K562 (cell line): Measurements from ENCODE around the gene FASN. TPM values are rescaled to one million over a fixed set of nuclear protein-coding genes. Genes with fewer than 3 reads are reported as not detected.

Source experiments
- ATAC-seq: fragments of 200-7000 bp; cut with Tn5 transposase; 3 replicates; pipeline ENCODE4 v1.9.1; 2020; ENCODE audit warnings: moderate library complexity
- BruUV-seq: library from RNA; stranded (reverse); fragments of 400-500 nt; replicated peaks from 2 replicates; lab custom pipeline; 2021; lab: Mats Ljungman, UMichigan
- CTCF ChIA-PET: fragments of 300-600 bp; formaldehyde crosslinking; extraction: SDS; loops from one replicate; lab custom pipeline; 2021; ENCODE audit warnings: low intra/inter-chr PET ratio; lab: Yijun Ruan, JAX
- POLR2A ChIA-PET: fragments of 300-600, 350-650 bp; sonication (Branson Sonifier 250); formaldehyde crosslinking; extraction: SDS; loops from one replicate; lab custom pipeline; 2021; ENCODE audit warnings: antibody characterized with exemption, inconsistent platforms; lab: Yijun Ruan, JAX
- DNase-seq, 4 experiments: peaks; one replicate each; pipeline versions ENCODE4 v3.0.0 to v3.0.0-alpha.2; 2011 to 2018; ENCODE audit warnings: low spot score in 3 of 4, mixed read lengths in 3 of 4; ENCODE audit errors: extremely low read depth in 1 of 4
- FAIRE-seq: peaks from 2 replicates; lab custom pipeline; 2011; peaks lifted over from hg19 to GRCh38; lab: Jason Lieb, UNC
- H2AFZ ChIP-seq: 2 replicates; pipeline ENCODE4 v1.6.0; 2011; ENCODE audit warnings: low read depth, low read length, control low read depth, inconsistent platforms
- H3K27ac ChIP-seq: fragments of 200-600 bp; 3 replicates; pipeline ENCODE4 v1.8.0; 2011; ENCODE audit warnings: low read depth, mild to moderate bottlenecking, control low read depth, inconsistent platforms, low read length, moderate library complexity, mixed read lengths; ENCODE audit errors: extremely low read depth
- H3K27me3 ChIP-seq, 2 experiments: fragments of 300-600 bp in 1 of 2; 2 replicates in 1 of 2; 3 replicates in 1 of 2; pipeline versions ENCODE4 v1.6.0 to v1.8.0; 2011; ENCODE audit warnings: inconsistent platforms in 2 of 2, low read length in 2 of 2, mild to moderate bottlenecking in 1 of 2, mixed read lengths in 1 of 2, moderate library complexity in 1 of 2; ENCODE audit not compliant: control insufficient read depth in 2 of 2, insufficient read depth in 2 of 2
- H3K36me3 ChIP-seq: fragments of 300-600 bp; 3 replicates; pipeline ENCODE4 v1.8.0; 2011; ENCODE audit warnings: mild to moderate bottlenecking, low read length, inconsistent platforms; ENCODE audit not compliant: control insufficient read depth, insufficient read depth
- H3K4me1 ChIP-seq, 2 experiments: fragments of 200-600 bp in 1 of 2; replicated peaks in 1 of 2; 2 replicates in 1 of 2; 3 replicates in 1 of 2; pipeline versions ENCODE4 v1.5.1 to v1.8.0; 2011; ENCODE audit warnings: inconsistent platforms in 2 of 2, low read length in 2 of 2, mild to moderate bottlenecking in 1 of 2, mixed read lengths in 1 of 2, moderate library complexity in 1 of 2; ENCODE audit not compliant: control insufficient read depth in 2 of 2, insufficient read depth in 2 of 2
- H3K4me2 ChIP-seq: 2 replicates; pipeline ENCODE4 v1.6.1; 2011; ENCODE audit warnings: low read length, control low read depth, inconsistent platforms, mixed read lengths; ENCODE audit not compliant: insufficient read depth
- H3K4me3 ChIP-seq: fragments of 200-600 bp; sonication (generic), shearing (Covaris generic); 2 replicates; pipeline ENCODE4 v1.5.1; 2016; ENCODE audit warnings: control low read depth, inconsistent platforms
- H3K79me2 ChIP-seq: fragments of 200-600 bp; 3 replicates; pipeline ENCODE4 v1.8.0; 2011; ENCODE audit warnings: low read length, inconsistent platforms; ENCODE audit not compliant: control insufficient read depth, insufficient read depth
- H3K9ac ChIP-seq, 2 experiments: 2 replicates each; pipeline versions ENCODE4 v1.6.0 to v1.6.1; 2011; ENCODE audit warnings: low read depth in 2 of 2, low read length in 2 of 2, control low read depth in 1 of 2, inconsistent platforms in 1 of 2, mild to moderate bottlenecking in 1 of 2, mixed read lengths in 1 of 2; ENCODE audit not compliant: insufficient read depth in 1 of 2
- H3K9me1 ChIP-seq: one replicate; pipeline ENCODE4 v1.6.0; 2011; ENCODE audit warnings: inconsistent platforms, mild to moderate bottlenecking, low read length, moderate library complexity; ENCODE audit not compliant: control insufficient read depth, insufficient read depth
- H3K9me3 ChIP-seq: replicated peaks from 2 replicates; pipeline ENCODE4 v1.5.1; 2011; ENCODE audit warnings: low read depth, low read length, inconsistent platforms; ENCODE audit not compliant: control insufficient read depth, insufficient read depth
- H4K20me1 ChIP-seq: replicated peaks from 2 replicates; pipeline ENCODE4 v1.6.1; 2011; ENCODE audit warnings: low read length, inconsistent platforms, mixed read lengths; ENCODE audit not compliant: control insufficient read depth, insufficient read depth
- FOXK1 ChIP-seq: sonication (generic); formaldehyde crosslinking; IDR thresholded peaks from 2 replicates; pipeline ENCODE4 v1.8.0; 2022; ENCODE audit warnings: missing genetic modification reagents, mild to moderate bottlenecking, borderline replicate concordance
- HMG20A ChIP-seq: fragments of 450-650 bp; formaldehyde crosslinking; conservative IDR thresholded peaks from 2 replicates; pipeline ENCODE4 v1.4.0; 2020; ENCODE audit warnings: mild to moderate bottlenecking, mixed read lengths
- SMARCA5 ChIP-seq: fragments of 450-650 bp; IDR thresholded peaks from 2 replicates; pipeline ENCODE4 v1.6.1; 2016
- STAT5A ChIP-seq: IDR thresholded peaks from 2 replicates; pipeline ENCODE4 v1.6.1; 2012; ENCODE audit warnings: low read length, inconsistent platforms, borderline replicate concordance
- TEAD2 ChIP-seq: fragments of 450-650 bp; IDR thresholded peaks from 2 replicates; pipeline ENCODE4 v1.6.1; 2016; ENCODE audit warnings: missing genetic modification characterization, control low read depth, missing compliant biosample characterization
- ZBTB9 ChIP-seq: fragments of 450-650 bp; formaldehyde crosslinking; IDR thresholded peaks from 2 replicates; pipeline ENCODE4 v1.4.0; 2020; ENCODE audit warnings: mild to moderate bottlenecking, moderate library complexity
- ZNF41 ChIP-seq: fragments of 250-450 bp; sonication (Bioruptor Pico); conservative IDR thresholded peaks from 2 replicates; pipeline ENCODE4 v1.4.0; 2020; ENCODE audit warnings: mild to moderate bottlenecking
- ZNF436 ChIP-seq: fragments of 250-450, 450-650 bp; sonication (Bioruptor Pico); formaldehyde crosslinking; IDR thresholded peaks from 2 replicates; pipeline ENCODE4 v1.7.0; 2020; ENCODE audit warnings: mild to moderate bottlenecking
- WGBS: fragments of 100-300 bp; shearing (Covaris generic); methylation state at CpG from one replicate; pipeline ENCODE4 v1.1.6; 2016; ENCODE audit warnings: low coverage, mixed read lengths; ENCODE audit not compliant: insufficient coverage; ENCODE audit errors: missing lambda C conversion rate; 5-methylcytosine and 5-hydroxymethylcytosine counted together
- in situ Hi-C: fragments of 300-500 bp; cut with MboI; formaldehyde crosslinking; loops from 4 replicates; pipeline ENCODE4 v1.15.0; 2018; ENCODE audit warnings: inconsistent platforms, mixed read lengths
- intact Hi-C: fragments of 100-400 bp; cut with micrococcal nuclease; formaldehyde crosslinking; loops from 2 replicates; pipeline ENCODE4 v1.14.2; 2022
- polyA plus RNA-seq, 8 experiments: library from polyadenylated mRNA; depleted of rRNA in 4 of 8; stranded (reverse) in 5 of 8; unstranded in 3 of 8; fragments of >200 nt; fragmentation: Nextera tagmentation in 2 of 8; fragmentation: Illumina TruSeq in 1 of 8; extraction: Ambion mirVana in 2 of 8; extraction: Trizol in 1 of 8; gene quantifications; 2 replicates each; pipeline versions ENCODE4 v1.2.1 to v1.2.3, GENCODE V29; 2011 to 2014; ENCODE audit warnings: inconsistent platforms in 1 of 8, missing spikeins in 1 of 8
- total RNA-seq, 7 experiments: library from RNA; depleted of rRNA in 6 of 7; stranded (reverse); fragments of >200 nt in 6 of 7; fragmentation: Illumina TruSeq in 2 of 7; extraction: Trizol in 2 of 7; gene quantifications; 2 replicates each; pipeline versions ENCODE4 v1.2.1 to v1.2.3, GENCODE V29; 2011 to 2021; ENCODE audit warnings: low replicate concordance in 1 of 7

The FASN gene
- total and polyA plus RNA-seq, 9 of the 15 experiments (the other 6 are each of a cell fraction or from before 2014, with no cell fraction given), result 0.15 to 663 (median 49.9) TPM

DNA sequence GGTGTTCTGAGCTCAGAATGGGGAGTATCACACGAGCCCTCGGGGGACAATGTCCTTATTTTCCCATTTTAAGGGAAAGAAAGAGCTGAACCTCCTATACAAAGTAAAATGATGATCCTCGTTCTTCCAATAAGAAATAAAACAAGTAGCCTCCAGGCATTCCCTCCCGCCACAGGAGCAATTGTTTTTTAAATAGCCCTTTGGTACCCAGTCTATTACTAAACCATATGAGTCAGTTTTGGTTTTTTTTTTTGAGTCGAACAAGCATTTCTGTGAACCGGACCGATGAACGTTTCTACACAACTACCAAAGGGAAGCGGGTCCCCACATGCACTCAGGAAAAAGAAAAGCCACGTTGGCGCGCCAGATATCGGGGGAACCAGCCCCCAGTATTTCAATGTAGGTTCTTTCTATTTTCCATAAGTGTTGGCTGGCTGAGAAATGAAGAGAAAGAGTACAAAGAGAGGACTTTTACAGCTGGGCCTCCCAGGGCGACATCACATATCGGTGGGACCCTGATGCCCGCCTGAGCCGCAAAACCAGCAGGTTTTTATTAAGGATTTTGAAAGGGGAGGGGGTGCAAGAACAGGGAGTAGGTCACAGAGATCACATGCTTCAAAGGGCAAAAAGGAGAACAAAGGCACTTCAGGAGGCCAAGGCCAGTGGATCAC, 56.8 kb downstream of the FASN start:
- 73% methylated on average over 16 of the region's 17 CpGs for WGBS
- in situ Hi-C loops, result no loop called here

More for the DNA sequence above, 56.8 kb downstream of the FASN start:
- Histone ChIP-seq H3K79me2 (peaks cover 11% of the 10 kb centered on the region), H3K9ac (no peak overlapping the region), H3K27ac (no peak overlapping the region), H3K4me2 (no peak overlapping the region), H3K4me3 (no peak overlapping the region), H3K27me3 (no peaks in the 10 kb centered on the region), H3K9me3 (no peaks in the 10 kb centered on the region), H3K4me1 (peaks cover 6 to 49% of the 10 kb centered on the region in 2 experiments; a peak in 4 of 5 replicates), H2AFZ (no peak overlapping the region), H3K9me1 (no peaks in the 10 kb centered on the region), H3K36me3 (peaks cover 6% of the 10 kb centered on the region; the same call in 2 of the 3 replicates), H4K20me1 (peaks cover 10% of the 10 kb centered on the region; the same call in 1 of the 2 replicates)
- intact Hi-C loops, result no loop called here
- DNase-seq (no peak), FAIRE-seq (no peak), ATAC-seq (no peak)
- CTCF ChIA-PET, result no interaction called here
- POLR2A ChIA-PET, result interaction anchor here (1.2 to 1.4 kb wide), 2 partner anchors 9 to 18 kb away, joined by 5 to 7 read pairs; partner anchors contain the start of genes CENPX and LRRC45
- no peak for TF ChIP-seq HMG20A
- no peak for TF ChIP-seq ZBTB9 (CRISPR knock-in tag)
- TF ChIP-seq TEAD2 (tag), result no peak
- no peak for TF ChIP-seq FOXK1 (CRISPR knock-in tag)
- TF ChIP-seq STAT5A, result no peak
- TF ChIP-seq ZNF41 (CRISPR knock-in tag), result no peak
- no peak for TF ChIP-seq ZNF436 (CRISPR knock-in tag)
- TF ChIP-seq SMARCA5, result no peak
- BruUV-seq, result no TSS peak
